B cell (primary cell): ENCODE results near the gene LSM7. TPM values are rescaled to one million over a fixed set of nuclear protein-coding genes. Genes with fewer than 3 reads are reported as not detected.

ENCODE experiments used
- ATAC-seq: fragments of 200-7000 bp; cut with Tn5 transposase; one replicate; pipeline ENCODE4 v1.10.0; 2021; ENCODE audit warnings: low read depth, mild to moderate bottlenecking, moderate number of reproducible peaks, moderate library complexity
- CTCF ChIA-PET: fragments of 350-600 bp; sonication (Branson Sonifier 250); formaldehyde crosslinking; loops from one replicate; lab custom pipeline; 2021; ENCODE audit warnings: antibody characterized with exemption, inconsistent platforms; lab: Charles Lee
- POLR2A ChIA-PET: fragments of 350-600 bp; sonication (Branson Sonifier 250); formaldehyde crosslinking; loops from one replicate; lab custom pipeline; 2021; ENCODE audit warnings: antibody characterized with exemption; lab: Charles Lee
- DNase-seq: peaks from one replicate; pipeline ENCODE4 v3.0.0; 2013
- H2AFZ ChIP-seq: 2 replicates; pipeline ENCODE4 v1.6.1; 2012; ENCODE audit warnings: mild to moderate bottlenecking, low read depth, low read length; ENCODE audit not compliant: insufficient read depth, poor library complexity, severe bottlenecking
- H3K27ac ChIP-seq, 2 donors: 1 replicate in 1 of 2; 2 replicates in 1 of 2; pipeline ENCODE4 v1.5.1; 2012 to 2013; ENCODE audit warnings: low read length in 2 of 2, mild to moderate bottlenecking in 2 of 2, moderate library complexity in 1 of 2
- H3K27me3 ChIP-seq, 4 experiments: fragments of 200-600 bp in 1 of 4; sonication (generic) in 1 of 4; replicated peaks in 1 of 4; 1 replicate in 2 of 4; 2 replicates in 2 of 4; pipeline versions ENCODE4 v1.6.1 to v1.7.0; 2013 to 2016; ENCODE audit warnings: low read length in 3 of 4, mild to moderate bottlenecking in 2 of 4, mixed read lengths in 1 of 4, moderate library complexity in 1 of 4; ENCODE audit not compliant: insufficient read depth in 4 of 4, control insufficient read depth in 3 of 4; ENCODE audit errors: control extremely low read depth in 1 of 4
- H3K36me3 ChIP-seq, 2 experiments: replicated peaks in 1 of 2; 1 replicate in 1 of 2; 2 replicates in 1 of 2; pipeline versions ENCODE4 v1.6.1 to v1.7.1; 2013; ENCODE audit warnings: low read length in 1 of 2; ENCODE audit not compliant: insufficient read depth in 2 of 2, control insufficient read depth in 1 of 2; ENCODE audit errors: control extremely low read depth in 1 of 2, extremely low read depth in 1 of 2
- H3K4me1 ChIP-seq, 2 donors: fragments of 200-600 bp in 1 of 2; sonication (generic) in 1 of 2; 1 replicate in 1 of 2; 2 replicates in 1 of 2; pipeline versions ENCODE4 v1.5.1 to v1.6.1; 2013 to 2017; ENCODE audit warnings: low read length in 2 of 2; ENCODE audit not compliant: control insufficient read depth in 2 of 2, insufficient read depth in 2 of 2
- H3K4me2 ChIP-seq: replicated peaks from 2 replicates; pipeline ENCODE3; 2012; ENCODE audit warnings: mild to moderate bottlenecking, low read depth, low read length; ENCODE audit not compliant: poor library complexity, severe bottlenecking
- H3K4me3 ChIP-seq, 5 experiments: fragments of 200-600 bp in 1 of 5; sonication (generic) in 1 of 5; 1 replicate in 3 of 5; 2 replicates in 2 of 5; pipeline versions ENCODE4 v1.5.1 to v1.7.0; 2011 to 2016; ENCODE audit warnings: low read length in 4 of 5, mild to moderate bottlenecking in 4 of 5, low read depth in 2 of 5, control low read depth in 1 of 5, moderate library complexity in 1 of 5; ENCODE audit not compliant: insufficient read depth in 1 of 5; ENCODE audit errors: control extremely low read depth in 1 of 5, extremely low read depth in 1 of 5
- H3K79me2 ChIP-seq: fragments of 200-600 bp; sonication (generic); one replicate; pipeline ENCODE4 v1.6.0; 2016; ENCODE audit warnings: low read length; ENCODE audit not compliant: control insufficient read depth, insufficient read depth
- H3K9ac ChIP-seq: fragments of 200-600 bp; sonication (generic); 2 replicates; pipeline ENCODE4 v1.6.1; 2017; ENCODE audit warnings: mild to moderate bottlenecking, low read length, moderate library complexity
- H3K9me3 ChIP-seq, 3 donors: one replicate each; pipeline versions ENCODE4 v1.6.1 to v1.7.1; 2013; ENCODE audit warnings: low read length in 2 of 3; ENCODE audit not compliant: control insufficient read depth in 2 of 3, insufficient read depth in 1 of 3; ENCODE audit errors: control extremely low read depth in 1 of 3
- H4K20me1 ChIP-seq: 2 replicates; pipeline ENCODE4 v1.6.0; 2012; ENCODE audit warnings: mild to moderate bottlenecking, low read length; ENCODE audit not compliant: insufficient read depth, control insufficient read depth, poor library complexity, severe bottlenecking
- H3K27ac Mint-ChIP-seq: one replicate; pipeline ENCODE4 v1.8.0; 2021; ENCODE audit warnings: mixed read lengths
- H3K27me3 Mint-ChIP-seq: one replicate; pipeline ENCODE4 v1.8.0; 2021; ENCODE audit warnings: mixed read lengths
- H3K4me1 Mint-ChIP-seq: one replicate; pipeline ENCODE4 v1.8.0; 2021; ENCODE audit warnings: mixed read lengths
- H3K4me3 Mint-ChIP-seq: one replicate; pipeline ENCODE4 v1.8.0; 2021; ENCODE audit warnings: mixed read lengths
- H3K9me3 Mint-ChIP-seq: one replicate; pipeline ENCODE4 v1.8.0; 2022; ENCODE audit warnings: mixed read lengths; ENCODE audit not compliant: insufficient read depth
- CTCF ChIP-seq: fragments of 200-600 bp; IDR thresholded peaks from one replicate; pipeline ENCODE4 v1.8.0; 2022; ENCODE audit warnings: antibody characterized with exemption, mild to moderate bottlenecking
- EZH2 ChIP-seq: IDR thresholded peaks from 2 replicates; pipeline ENCODE4 v1.6.1; 2012; ENCODE audit warnings: borderline replicate concordance, low read depth, mild to moderate bottlenecking, moderate library complexity, low read length; ENCODE audit not compliant: insufficient read depth, poor library complexity, severe bottlenecking
- WGBS: methylation state at CpG from one replicate; pipeline ENCODE4 v1.1.5; 2013; ENCODE audit warnings: missing lambda C conversion rate; ENCODE audit not compliant: insufficient coverage; 5-methylcytosine and 5-hydroxymethylcytosine counted together
- intact Hi-C: fragments of 100-400 bp; cut with micrococcal nuclease; formaldehyde crosslinking; loops from one replicate; pipeline ENCODE4 v1.10.0; 2022
- polyA plus RNA-seq: library from polyadenylated mRNA; depleted of rRNA; stranded (reverse); fragments of >200 nt; gene quantifications from 2 replicates; pipeline ENCODE4 v1.2.3, GENCODE V29; 2012
- total RNA-seq, 2 donors: library from RNA; stranded (reverse); fragments of 120-200 nt in 1 of 2; gene quantifications; 1 replicate in 1 of 2; 2 replicates in 1 of 2; pipeline versions ENCODE4 v1.2.3 to v1.2.4, GENCODE V29; 2013 to 2022

The LSM7 gene
- total and polyA plus RNA-seq, 2 donors (not counting 1 experiment from before 2014, with no cell fraction given) = 201 to 820 TPM

- 94% methylated on average over 13 of the region's 17 CpGs for WGBS
- ATAC-seq = no peak
- peaks cover 0 to 39% (median 15%) of the 10 kb centered on the region in 4 experiments for H3K27me3 ChIP-seq
- no peaks in the 10 kb centered on the region for H3K79me2 ChIP-seq
- H3K36me3 ChIP-seq = no peaks in the 10 kb centered on the region
- ChIA-PET POLR2A (interaction anchor here (0.6 to 0.7 kb wide), 4 partner anchors 16 to 834 kb away, joined by 3 to 6 read pairs (median 4); no protein-coding TSS in a partner anchor), CTCF (interaction anchor here (0.6 kb wide), 1 partner anchor 16 kb away, joined by 5 read pairs; no protein-coding TSS in a partner anchor)
- H4K20me1 ChIP-seq = no peaks in the 10 kb centered on the region
- H3K27ac ChIP-seq = no peak overlapping the region
- H3K4me1 ChIP-seq = peaks cover 6 to 17% of the 10 kb centered on the region in 2 donors
- H3K4me3 ChIP-seq = no peak overlapping the region
- intact Hi-C loops = no loop called here
- no peak overlapping the region for H3K9ac ChIP-seq
- no peak for TF ChIP-seq CTCF
- TF ChIP-seq EZH2 = no peak
- DNase-seq = no peak
- peaks cover 22% of the 10 kb centered on the region for H3K27me3 Mint-ChIP-seq
- H3K4me1 Mint-ChIP-seq = peaks cover 5% of the 10 kb centered on the region
- H3K4me3 Mint-ChIP-seq = no peak overlapping the region
- no peak overlapping the region for H3K27ac Mint-ChIP-seq
- no peak overlapping the region for H2AFZ ChIP-seq
- H3K9me3 Mint-ChIP-seq = no peaks in the 10 kb centered on the region
- peaks cover 0 to 3% (median 0%) of the 10 kb centered on the region in 3 donors for H3K9me3 ChIP-seq
- no peak overlapping the region for H3K4me2 ChIP-seq
Measured at GRCh38 chr19:2363419-2363818, 35.0 kb upstream of the LSM7 start.

GRCh38 chr19:2362970-2363300 is 34.5 kb upstream of the LSM7 start:
- no peak overlapping the region for H3K27ac Mint-ChIP-seq
- H3K4me2 ChIP-seq = no peak overlapping the region
- H4K20me1 ChIP-seq = no peaks in the 10 kb centered on the region
- peaks cover 0 to 3% (median 0%) of the 10 kb centered on the region in 3 donors for H3K9me3 ChIP-seq
- no peak overlapping the region for H3K4me3 ChIP-seq
- ChIA-PET POLR2A (interaction anchor here (0.6 to 0.7 kb wide), 4 partner anchors 15 to 109 kb away, joined by 3 to 6 read pairs (median 3); no protein-coding TSS in a partner anchor), CTCF (interaction anchor here (0.6 kb wide), 1 partner anchor 17 kb away, joined by 5 read pairs; no protein-coding TSS in a partner anchor)
- no peak for DNase-seq
- H3K4me3 Mint-ChIP-seq = no peak overlapping the region
- H3K4me1 Mint-ChIP-seq = peaks cover 5% of the 10 kb centered on the region
- peaks cover 6 to 17% of the 10 kb centered on the region in 2 donors for H3K4me1 ChIP-seq
- WGBS = 96% methylated on average over 15 of the region's 15 CpGs
- TF ChIP-seq CTCF (no peak), EZH2 (no peak)
- H3K9ac ChIP-seq = no peak overlapping the region
- no peaks in the 10 kb centered on the region for H3K79me2 ChIP-seq
- no peak overlapping the region for H2AFZ ChIP-seq
- intact Hi-C loops = no loop called here
- peaks cover 0 to 39% (median 15%) of the 10 kb centered on the region in 4 experiments for H3K27me3 ChIP-seq
- no peaks in the 10 kb centered on the region for H3K9me3 Mint-ChIP-seq
- peaks cover 18% of the 10 kb centered on the region for H3K27me3 Mint-ChIP-seq
- no peak overlapping the region for H3K27ac ChIP-seq
- H3K36me3 ChIP-seq = no peaks in the 10 kb centered on the region
- ATAC-seq = no peak
